Liver (tissue), 9 donors: ENCODE measurements around the gene DPYD. TPM values are rescaled to one million over a fixed set of nuclear protein-coding genes. Genes with fewer than 3 reads are reported as not detected.

Experiments
- DNase-seq: peaks from one replicate; pipeline ENCODE4 v3.0.0-alpha.2; 2017; ENCODE audit warnings: low spot score
- H3K27ac ChIP-seq, 2 donors: one replicate each; pipeline ENCODE4 v1.7.0; 2013; ENCODE audit warnings: inconsistent platforms in 2 of 2, low read length in 2 of 2, control low read depth in 1 of 2, low read depth in 1 of 2, mild to moderate bottlenecking in 1 of 2
- H3K27me3 ChIP-seq, 4 donors: one replicate each; pipeline versions ENCODE4 v1.6.1 to v1.7.0; 2013; ENCODE audit warnings: low read length in 3 of 4, inconsistent platforms in 1 of 4, mild to moderate bottlenecking in 1 of 4, moderate library complexity in 1 of 4; ENCODE audit not compliant: control insufficient read depth in 4 of 4, insufficient read depth in 4 of 4
- H3K36me3 ChIP-seq, 4 donors: one replicate each; pipeline versions ENCODE4 v1.6.1 to v1.7.0; 2013; ENCODE audit warnings: low read length in 3 of 4, mild to moderate bottlenecking in 3 of 4, low read depth in 1 of 4, moderate library complexity in 1 of 4; ENCODE audit not compliant: control insufficient read depth in 4 of 4, insufficient read depth in 3 of 4
- H3K4me1 ChIP-seq, 4 donors: one replicate each; pipeline versions ENCODE4 v1.6.1 to v1.7.0; 2013; ENCODE audit warnings: low read length in 3 of 4, mild to moderate bottlenecking in 3 of 4, moderate library complexity in 1 of 4; ENCODE audit not compliant: control insufficient read depth in 4 of 4, insufficient read depth in 4 of 4
- H3K4me3 ChIP-seq, 3 donors: one replicate each; pipeline versions ENCODE4 v1.6.1 to v1.7.0; 2013; ENCODE audit warnings: low read length in 3 of 3, control low read depth in 1 of 3, low read depth in 1 of 3, mild to moderate bottlenecking in 1 of 3
- H3K9ac ChIP-seq, 2 donors: one replicate each; pipeline ENCODE4 v1.7.0; 2013; ENCODE audit warnings: low read length in 2 of 2, mild to moderate bottlenecking in 2 of 2, moderate library complexity in 2 of 2, control low read depth in 1 of 2, low read depth in 1 of 2
- H3K9me3 ChIP-seq, 4 donors: one replicate each; pipeline versions ENCODE4 v1.6.1 to v1.7.0; 2013; ENCODE audit warnings: low read length in 3 of 4; ENCODE audit not compliant: control insufficient read depth in 4 of 4
- EGR1 ChIP-seq, 2 donors: IDR thresholded peaks; 2 replicates each; pipeline ENCODE4 v1.6.1; 2016 to 2018; ENCODE audit warnings: antibody characterized with exemption in 2 of 2, low read depth in 2 of 2
- FOXA1 ChIP-seq: IDR thresholded peaks from 2 replicates; pipeline ENCODE4 v1.6.1; 2016; ENCODE audit warnings: antibody characterized with exemption
- FOXA2 ChIP-seq: IDR thresholded peaks from 2 replicates; pipeline ENCODE4 v1.6.1; 2016; ENCODE audit warnings: antibody characterized with exemption
- GABPA ChIP-seq, 2 donors: IDR thresholded peaks in 1 of 2; conservative IDR thresholded peaks in 1 of 2; 2 replicates each; pipeline ENCODE4 v1.6.1; 2016; ENCODE audit warnings: antibody characterized with exemption in 2 of 2, mild to moderate bottlenecking in 1 of 2, moderate library complexity in 1 of 2
- HNF4A ChIP-seq, 2 donors: conservative IDR thresholded peaks; 2 replicates each; pipeline ENCODE4 v1.6.1; 2016; ENCODE audit warnings: antibody characterized with exemption in 2 of 2, mild to moderate bottlenecking in 2 of 2
- HNF4G ChIP-seq: IDR thresholded peaks from 2 replicates; pipeline ENCODE4 v1.6.1; 2016; ENCODE audit warnings: antibody characterized with exemption
- JUND ChIP-seq, 2 donors: IDR thresholded peaks; 2 replicates each; pipeline ENCODE4 v1.6.1; 2016; ENCODE audit warnings: antibody characterized with exemption in 2 of 2
- MAX ChIP-seq: IDR thresholded peaks from 2 replicates; pipeline ENCODE4 v1.6.1; 2016; ENCODE audit warnings: antibody characterized with exemption
- NR2F2 ChIP-seq: IDR thresholded peaks from 2 replicates; pipeline ENCODE4 v1.6.1; 2016; ENCODE audit warnings: antibody characterized with exemption
- RAD21 ChIP-seq, 2 donors: IDR thresholded peaks; 2 replicates each; pipeline ENCODE4 v1.6.1; 2016; ENCODE audit warnings: antibody characterized with exemption in 2 of 2, mild to moderate bottlenecking in 2 of 2
- REST ChIP-seq: IDR thresholded peaks from 2 replicates; pipeline ENCODE4 v1.6.1; 2016; ENCODE audit warnings: antibody characterized with exemption, mild to moderate bottlenecking
- RXRA ChIP-seq, 2 donors: IDR thresholded peaks; 2 replicates each; pipeline ENCODE4 v1.6.1; 2017 to 2018; ENCODE audit warnings: antibody characterized with exemption in 2 of 2, mild to moderate bottlenecking in 1 of 2
- SP1 ChIP-seq: IDR thresholded peaks from 2 replicates; pipeline ENCODE4 v1.6.1; 2018; ENCODE audit warnings: antibody characterized with exemption, mild to moderate bottlenecking
- TAF1 ChIP-seq: conservative IDR thresholded peaks from 2 replicates; pipeline ENCODE4 v1.6.1; 2016; ENCODE audit warnings: antibody characterized with exemption, mild to moderate bottlenecking
- YY1 ChIP-seq: IDR thresholded peaks from 2 replicates; pipeline ENCODE4 v1.6.1; 2016; ENCODE audit warnings: antibody characterized with exemption, mild to moderate bottlenecking
- WGBS: extraction: QIAGEN DNeasy Blood & Tissue Kit; methylation state at CpG from one replicate; pipeline ENCODE4 v1.1.7; 2013; 5-methylcytosine and 5-hydroxymethylcytosine counted together
- polyA plus RNA-seq, 2 donors: library from polyadenylated mRNA; stranded (reverse) in 1 of 2; unstranded in 1 of 2; fragments of 200-250 nt in 1 of 2; fragments of >200 nt in 1 of 2; fragmentation: Nextera tagmentation in 1 of 2; extraction: Ambion mirVana in 1 of 2; gene quantifications; one replicate each; pipeline versions ENCODE4 v1.2.1 to v1.2.3, GENCODE V29; 2013 to 2015
- total RNA-seq, 2 donors: library from RNA; depleted of rRNA; stranded (reverse); fragments of >200 nt; gene quantifications; one replicate each; pipeline ENCODE4 v1.2.3, GENCODE V29; 2014
- TF ChIP-seq, protein P1 (sequence below): fragments of 150-350 bp; IDR thresholded peaks from 2 replicates; pipeline ENCODE4 v1.5.1; 2017; ENCODE audit warnings: improper control_type of control experiment, low read depth, low read length; ENCODE audit not compliant: missing input control
- TF ChIP-seq, protein P2 (sequence below): IDR thresholded peaks from 2 replicates; pipeline ENCODE4 v1.6.1; 2016; ENCODE audit warnings: antibody characterized with exemption
- TF ChIP-seq, protein P3 (sequence below): IDR thresholded peaks from 2 replicates; pipeline ENCODE4 v1.6.1; 2016; ENCODE audit warnings: antibody characterized with exemption
- donor health status: healthy.
- donor health status: healthy.
- donor health status: healthy.
- donor health status: healthy.
- donor health status: healthy.

The DPYD gene
- total and polyA plus RNA-seq, 4 donors = 16.2 to 142 (median 47.0) TPM

DNA sequence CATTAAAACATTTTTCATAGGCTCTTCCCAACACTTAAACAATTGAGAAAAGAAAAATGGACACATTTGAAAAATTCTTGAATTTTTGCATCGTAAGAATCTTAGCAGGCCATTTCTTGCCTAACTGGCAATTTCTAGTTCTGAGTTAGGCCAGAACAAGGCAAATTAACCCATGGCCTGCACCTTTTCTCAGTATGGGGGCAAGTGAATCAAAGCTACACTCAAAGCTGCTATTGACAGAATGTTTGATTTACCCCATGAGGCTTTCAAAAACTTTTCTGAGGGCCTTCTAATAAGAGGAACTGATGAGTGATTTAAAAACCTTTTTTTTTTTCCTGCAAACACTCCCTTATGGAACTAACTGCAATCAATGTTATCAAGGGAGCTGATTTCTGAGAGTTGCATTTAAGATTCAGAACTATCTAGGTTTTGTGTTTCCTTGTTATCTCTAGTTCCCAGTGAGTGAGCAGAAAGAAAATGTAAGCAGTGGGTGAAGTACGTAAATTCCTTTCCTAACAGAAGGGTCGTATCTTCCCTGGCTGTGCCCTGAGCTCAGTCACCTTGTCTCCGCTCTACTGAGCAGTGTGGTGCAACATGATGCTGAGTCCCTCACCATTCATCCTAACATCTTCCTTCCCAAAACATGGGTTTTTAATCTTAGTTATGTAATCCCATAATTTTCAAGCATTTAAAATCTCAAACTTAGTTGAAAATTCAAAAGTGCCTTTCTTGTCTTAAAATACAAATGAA, 353.7 kb downstream of the DPYD start:
- WGBS = 96% methylated on average over 4 of the region's 4 CpGs
- no peak for DNase-seq
- TF ChIP-seq TAF1 = no peak
- TF ChIP-seq REST = no peak
- no peak for TF ChIP-seq FOXA2
- TF ChIP-seq, protein P1, sequence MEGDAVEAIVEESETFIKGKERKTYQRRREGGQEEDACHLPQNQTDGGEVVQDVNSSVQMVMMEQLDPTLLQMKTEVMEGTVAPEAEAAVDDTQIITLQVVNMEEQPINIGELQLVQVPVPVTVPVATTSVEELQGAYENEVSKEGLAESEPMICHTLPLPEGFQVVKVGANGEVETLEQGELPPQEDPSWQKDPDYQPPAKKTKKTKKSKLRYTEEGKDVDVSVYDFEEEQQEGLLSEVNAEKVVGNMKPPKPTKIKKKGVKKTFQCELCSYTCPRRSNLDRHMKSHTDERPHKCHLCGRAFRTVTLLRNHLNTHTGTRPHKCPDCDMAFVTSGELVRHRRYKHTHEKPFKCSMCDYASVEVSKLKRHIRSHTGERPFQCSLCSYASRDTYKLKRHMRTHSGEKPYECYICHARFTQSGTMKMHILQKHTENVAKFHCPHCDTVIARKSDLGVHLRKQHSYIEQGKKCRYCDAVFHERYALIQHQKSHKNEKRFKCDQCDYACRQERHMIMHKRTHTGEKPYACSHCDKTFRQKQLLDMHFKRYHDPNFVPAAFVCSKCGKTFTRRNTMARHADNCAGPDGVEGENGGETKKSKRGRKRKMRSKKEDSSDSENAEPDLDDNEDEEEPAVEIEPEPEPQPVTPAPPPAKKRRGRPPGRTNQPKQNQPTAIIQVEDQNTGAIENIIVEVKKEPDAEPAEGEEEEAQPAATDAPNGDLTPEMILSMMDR = no peak
- TF ChIP-seq HNF4A (conservative IDR thresholded peaks at IDR 0.05) = no peak
- TF ChIP-seq JUND (IDR thresholded peaks at IDR 0.05) = no peak
- no peak for TF ChIP-seq RAD21 (IDR thresholded peaks at IDR 0.05)
- TF ChIP-seq RXRA (IDR thresholded peaks at IDR 0.05) = no peak
- TF ChIP-seq YY1 = no peak
- TF ChIP-seq, protein P2, sequence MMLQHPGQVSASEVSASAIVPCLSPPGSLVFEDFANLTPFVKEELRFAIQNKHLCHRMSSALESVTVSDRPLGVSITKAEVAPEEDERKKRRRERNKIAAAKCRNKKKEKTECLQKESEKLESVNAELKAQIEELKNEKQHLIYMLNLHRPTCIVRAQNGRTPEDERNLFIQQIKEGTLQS = no peak
- no peak for TF ChIP-seq FOXA1
- no peak for TF ChIP-seq HNF4G
- TF ChIP-seq NR2F2 = no peak
- TF ChIP-seq GABPA (IDR thresholded peaks at IDR 0.05 in 1 of 2, conservative IDR thresholded peaks at IDR 0.05 in 1 of 2) = no peak
- TF ChIP-seq SP1 = no peak
- TF ChIP-seq, protein P3, sequence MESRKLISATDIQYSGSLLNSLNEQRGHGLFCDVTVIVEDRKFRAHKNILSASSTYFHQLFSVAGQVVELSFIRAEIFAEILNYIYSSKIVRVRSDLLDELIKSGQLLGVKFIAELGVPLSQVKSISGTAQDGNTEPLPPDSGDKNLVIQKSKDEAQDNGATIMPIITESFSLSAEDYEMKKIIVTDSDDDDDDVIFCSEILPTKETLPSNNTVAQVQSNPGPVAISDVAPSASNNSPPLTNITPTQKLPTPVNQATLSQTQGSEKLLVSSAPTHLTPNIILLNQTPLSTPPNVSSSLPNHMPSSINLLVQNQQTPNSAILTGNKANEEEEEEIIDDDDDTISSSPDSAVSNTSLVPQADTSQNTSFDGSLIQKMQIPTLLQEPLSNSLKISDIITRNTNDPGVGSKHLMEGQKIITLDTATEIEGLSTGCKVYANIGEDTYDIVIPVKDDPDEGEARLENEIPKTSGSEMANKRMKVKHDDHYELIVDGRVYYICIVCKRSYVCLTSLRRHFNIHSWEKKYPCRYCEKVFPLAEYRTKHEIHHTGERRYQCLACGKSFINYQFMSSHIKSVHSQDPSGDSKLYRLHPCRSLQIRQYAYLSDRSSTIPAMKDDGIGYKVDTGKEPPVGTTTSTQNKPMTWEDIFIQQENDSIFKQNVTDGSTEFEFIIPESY = no peak
- no peak for TF ChIP-seq MAX
- no peak for TF ChIP-seq EGR1 (IDR thresholded peaks at IDR 0.05; ENCODE audit: low read depth in 2 of 2)
- no peak overlapping the region for H3K27ac ChIP-seq
- no peak overlapping the region for H3K4me3 ChIP-seq
- no peak overlapping the region for H3K9ac ChIP-seq
- H3K27me3 ChIP-seq = no peaks in the 10 kb centered on the region
- H3K9me3 ChIP-seq = no peaks in the 10 kb centered on the region
- H3K4me1 ChIP-seq = no peaks in the 10 kb centered on the region
- peaks cover 0 to 12% (median 4%) of the 10 kb centered on the region in 4 donors for H3K36me3 ChIP-seq
